Gastroesophageal sphincter (tissue), 3 donors: ENCODE results near the gene NME5.

Experiments used
- CTCF ChIP-seq, 4 experiments: fragments of 200-600 bp in 2 of 4; fragments of 450-650 bp in 2 of 4; sonication (generic) in 1 of 4; IDR thresholded peaks; one replicate each; pipeline ENCODE4 v1.5.1; 2017 to 2019; ENCODE audit warnings: antibody characterized with exemption in 4 of 4, mild to moderate bottlenecking in 2 of 4, moderate library complexity in 2 of 4
- POLR2A ChIP-seq, 2 donors: fragments of 450-650 bp; IDR thresholded peaks; one replicate each; pipeline ENCODE4 v1.6.1; 2017; ENCODE audit warnings: antibody characterized with exemption in 2 of 2, mild to moderate bottlenecking in 2 of 2, moderate library complexity in 1 of 2

- no peak for TF ChIP-seq CTCF (IDR thresholded peaks at IDR 0.05)
- no peak for TF ChIP-seq POLR2A (IDR thresholded peaks at IDR 0.05)
Measured at GRCh38 chr5:138105709-138106108, 33.5 kb downstream of the NME5 start.
